Hematopoietic multipotent progenitor cell treated with erythropoietin and hydrocortisone succinate and interleukin-3 and kit ligand, for 15 days (in vitro differentiated cells): Measurements from ENCODE around the gene KIAA0586.

Experiments used
- DNase-seq: peaks from one replicate; pipeline ENCODE4 v3.0.0-alpha.2; 2015; ENCODE audit warnings: low spot score

KIAA0586 gene

GRCh38 chr14:58598028-58598803 lies 170.7 kb downstream of the KIAA0586 start:
- DNase-seq, result no peak

GRCh38 chr14:58598804-58599525 lies 171.4 kb downstream of the KIAA0586 start:
- no peak for DNase-seq

GRCh38 chr14:58599707-58600106 lies 172.2 kb downstream of the KIAA0586 start:
- no peak for DNase-seq
